AG09309 (cell line): ENCODE measurements around the gene CEP112.

Experiments used
- DNase-seq: peaks from one replicate; pipeline ENCODE4 v3.0.0-alpha.2; 2010; ENCODE audit warnings: low read depth
- H3K4me3 ChIP-seq: 2 replicates; pipeline ENCODE4 v1.5.1; 2011; ENCODE audit warnings: mild to moderate bottlenecking, low read depth, low read length, moderate library complexity; ENCODE audit not compliant: control insufficient read depth
- CTCF ChIP-seq: IDR thresholded peaks from 2 replicates; pipeline ENCODE4 v1.5.1; 2011; ENCODE audit warnings: mild to moderate bottlenecking, low read depth, low read length, inconsistent platforms; ENCODE audit not compliant: insufficient read depth, control insufficient read depth; ENCODE audit errors: missing control alignments

CEP112 gene

GRCh38 chr17:65954148-65954449 is 237.8 kb downstream of the CEP112 start:
- no peak for DNase-seq
- no peak for TF ChIP-seq CTCF
- no peak overlapping the region for H3K4me3 ChIP-seq

GRCh38 chr17:65953316-65954147 is 238.4 kb downstream of the CEP112 start:
- no peak for DNase-seq
- no peak for TF ChIP-seq CTCF
- no peak overlapping the region for H3K4me3 ChIP-seq

GRCh38 chr17:65952586-65952985 is 239.3 kb downstream of the CEP112 start:
- TF ChIP-seq CTCF = no peak
- no peak for DNase-seq
- no peak overlapping the region for H3K4me3 ChIP-seq

GRCh38 chr17:65952015-65952414 is 239.9 kb downstream of the CEP112 start:
- no peak for DNase-seq
- no peak overlapping the region for H3K4me3 ChIP-seq
- no peak for TF ChIP-seq CTCF

- H3K4me3 ChIP-seq = no peak overlapping the region
- no peak for TF ChIP-seq CTCF
Observed at GRCh38 chr17:65947831-65948230, 244.1 kb downstream of the CEP112 start.

GRCh38 chr17:65942592-65942991 is 249.3 kb downstream of the CEP112 start:
- DNase-seq = no peak
- no peak for TF ChIP-seq CTCF
- no peak overlapping the region for H3K4me3 ChIP-seq

More at GRCh38 chr17:65947831-65948230, 244.1 kb downstream of the CEP112 start:
- no peak for DNase-seq
